Kidney epithelial cell (primary cell): ENCODE results near the gene NEDD4L. TPM values are rescaled to one million over a fixed set of nuclear protein-coding genes. Genes with fewer than 3 reads are reported as not detected.

Source experiments
- DNase-seq: peaks from one replicate; pipeline ENCODE4 v3.0.0-alpha.2; 2010; ENCODE audit warnings: low read depth
- H3K27me3 ChIP-seq: 2 replicates; pipeline ENCODE4 v1.6.0; 2011; ENCODE audit warnings: low read length; ENCODE audit not compliant: control insufficient read depth, insufficient read depth
- H3K36me3 ChIP-seq: 2 replicates; pipeline ENCODE4 v1.5.1; 2011; ENCODE audit warnings: low read length; ENCODE audit not compliant: control insufficient read depth, insufficient read depth
- H3K4me3 ChIP-seq: 2 replicates; pipeline ENCODE4 v1.5.1; 2011; ENCODE audit warnings: low read depth, mild to moderate bottlenecking, control low read depth, low read length
- CTCF ChIP-seq: IDR thresholded peaks from 2 replicates; pipeline ENCODE4 v1.5.1; 2011; ENCODE audit warnings: mild to moderate bottlenecking, moderate library complexity, low read length, control low read depth, inconsistent platforms; ENCODE audit not compliant: insufficient read depth, poor library complexity, severe bottlenecking
- total RNA-seq: library from RNA; depleted of rRNA; stranded (reverse); fragments of >200 nt; gene quantifications from 2 replicates; pipeline ENCODE4 v1.2.3, GENCODE V29; 2015

The NEDD4L gene
- total RNA-seq, 1 donor from 2014 or later: 88.3 TPM

GRCh38 chr18:58188996-58189395 is 145.0 kb downstream of the NEDD4L start:
- no peak overlapping the region for H3K4me3 ChIP-seq
- no peak for DNase-seq
- no peak for TF ChIP-seq CTCF
- H3K27me3 ChIP-seq: no peaks in the 10 kb centered on the region
- no peaks in the 10 kb centered on the region for H3K36me3 ChIP-seq

GRCh38 chr18:58190842-58191530 is 147.0 kb downstream of the NEDD4L start:
- Histone ChIP-seq H3K36me3 (no peaks in the 10 kb centered on the region), H3K4me3 (no peak overlapping the region), H3K27me3 (no peaks in the 10 kb centered on the region)
- TF ChIP-seq CTCF: no peak
- no peak for DNase-seq

- DNase-seq: no peak
- no peaks in the 10 kb centered on the region for H3K36me3 ChIP-seq
- no peaks in the 10 kb centered on the region for H3K27me3 ChIP-seq
- TF ChIP-seq CTCF: no peak
- no peak overlapping the region for H3K4me3 ChIP-seq
Observed at GRCh38 chr18:58191626-58192025, 147.6 kb downstream of the NEDD4L start.

GRCh38 chr18:58192519-58192918 is 148.5 kb downstream of the NEDD4L start:
- no peak for DNase-seq
- Histone ChIP-seq H3K4me3 (no peak overlapping the region), H3K27me3 (no peaks in the 10 kb centered on the region), H3K36me3 (no peaks in the 10 kb centered on the region)
- no peak for TF ChIP-seq CTCF

GRCh38 chr18:58194028-58194427 is 150.0 kb downstream of the NEDD4L start:
- no peak for DNase-seq
- TF ChIP-seq CTCF: peak; percentile 64
- Histone ChIP-seq H3K36me3 (no peaks in the 10 kb centered on the region), H3K27me3 (no peaks in the 10 kb centered on the region), H3K4me3 (no peak overlapping the region)

- Histone ChIP-seq H3K36me3 (no peaks in the 10 kb centered on the region), H3K27me3 (no peaks in the 10 kb centered on the region), H3K4me3 (peak overlapping the region; percentile 47)
- no peak for DNase-seq
- no peak for TF ChIP-seq CTCF
Observed at GRCh38 chr18:58195278-58195765, 151.3 kb downstream of the NEDD4L start.
